ENCODE results near the gene CSAG2. TPM values are rescaled to one million over a fixed set of nuclear protein-coding genes. Genes with fewer than 3 reads are reported as not detected.
"Not testable (repeated sequence)": the region's sequence is repeated elsewhere in the genome, so short reads cannot be mapped to it uniquely, and the experiment has no call there.

The CSAG2 gene
- not detected in 2 replicates for total RNA-seq

- intact Hi-C loops (cut with micrococcal nuclease) = not testable (repeated sequence)
These were observed at the start of gene CSAG2 for GRCh38 chrX:152709173-152709572. CSAG2 (minus strand) TSS chrX:152709273; CDS start chrX:152709112, 161 bp downstream.

- intact Hi-C loops (cut with micrococcal nuclease) = not testable (repeated sequence)
These were observed 45.8 kb upstream of the CSAG2 start for GRCh38 chrX:152754871-152755270.

- intact Hi-C loops (cut with micrococcal nuclease) = not testable (repeated sequence)
These were observed 44.9 kb upstream of the CSAG2 start, which contains the start of gene MAGEA2 for GRCh38 chrX:152753686-152754650. MAGEA2 (minus strand) TSS chrX:152753842; CDS start chrX:152751363, 2,479 bp downstream.

GRCh38 chrX:152738560-152738959, 29.5 kb upstream of the CSAG2 start:
- intact Hi-C loops (cut with micrococcal nuclease) = no loop called here

GRCh38 chrX:152736528-152736927, 27.5 kb upstream of the CSAG2 start:
- intact Hi-C loops (cut with micrococcal nuclease) = not testable (repeated sequence)

- intact Hi-C loops (cut with micrococcal nuclease) = no loop called here
These were observed 26.9 kb upstream of the CSAG2 start for GRCh38 chrX:152735860-152736511.

GRCh38 chrX:152735101-152735500, 26.0 kb upstream of the CSAG2 start:
- intact Hi-C loops (cut with micrococcal nuclease) = no loop called here

GRCh38 chrX:152734143-152734858, 25.2 kb upstream of the CSAG2 start:
- intact Hi-C loops (cut with micrococcal nuclease) = not testable (repeated sequence)

- intact Hi-C loops (cut with micrococcal nuclease) = no loop called here
These were observed 24.3 kb upstream of the CSAG2 start, which contains the start of the genes CSAG1 and MAGEA12 for GRCh38 chrX:152733261-152733975. CSAG1 (minus strand) TSS chrX:152733721; CDS start chrX:152732460, 1,261 bp downstream. MAGEA12 (plus strand) TSS chrX:152733757; CDS start chrX:152736162, 2,405 bp downstream.

- intact Hi-C loops (cut with micrococcal nuclease) = no loop called here
These were observed 16.3 kb upstream of the CSAG2 start for GRCh38 chrX:152725409-152725808.

GRCh38 chrX:152713815-152714787, 5.0 kb upstream of the CSAG2 start, which contains the start of gene MAGEA2B:
MAGEA2B (plus strand) TSS chrX:152714628; CDS start chrX:152717107, 2,479 bp downstream.
- intact Hi-C loops (cut with micrococcal nuclease) = not testable (repeated sequence)

GRCh38 chrX:152713195-152713594, 4.1 kb upstream of the CSAG2 start:
- intact Hi-C loops (cut with micrococcal nuclease) = not testable (repeated sequence)

- intact Hi-C loops (cut with micrococcal nuclease) = not testable (repeated sequence)
These were observed 2.6 kb downstream of the CSAG2 start for GRCh38 chrX:152706500-152706899.

GRCh38 chrX:152700390-152700789, 8.7 kb downstream of the CSAG2 start:
- intact Hi-C loops (cut with micrococcal nuclease) = not testable (repeated sequence)

GRCh38 chrX:152697952-152698931, 10.8 kb downstream of the CSAG2 start, which contains the start of gene MAGEA3:
MAGEA3 (plus strand) TSS chrX:152698794; CDS start chrX:152700833, 2,039 bp downstream.
- intact Hi-C loops (cut with micrococcal nuclease) = not testable (repeated sequence)

GRCh38 chrX:152681012-152681411, 28.1 kb downstream of the CSAG2 start:
- intact Hi-C loops (cut with micrococcal nuclease) = not testable (repeated sequence)

GRCh38 chrX:152674652-152675051, 34.4 kb downstream of the CSAG2 start:
- intact Hi-C loops (cut with micrococcal nuclease) = not testable (repeated sequence)

GRCh38 chrX:152674135-152674534, 34.9 kb downstream of the CSAG2 start:
- intact Hi-C loops (cut with micrococcal nuclease) = no loop called here

All from T-helper 1 cell treated with Interleukin-12 subunit alpha and Interleukin-12 subunit beta and Interleukin-4 antibody, amounts not matched to agents 30 ng/mL and 1 ng/mL, for 36 hours (primary cell).